GM12878 (cell line): ENCODE results near the gene HLA-A. TPM values are rescaled to one million over a fixed set of nuclear protein-coding genes. Genes with fewer than 3 reads are reported as not detected.

ENCODE experiments used
- ATAC-seq: fragments of 200-7000 bp; cut with Tn5 transposase; 3 replicates; pipeline ENCODE4 v1.9.1; 2020; ENCODE audit warnings: mild to moderate bottlenecking, moderate library complexity
- BruUV-seq: library from RNA; stranded (reverse); fragments of 400-500 nt; replicated peaks from 2 replicates; lab custom pipeline; 2021; lab: Mats Ljungman, UMichigan
- CTCF ChIA-PET: fragments of 300-600 bp; sonication (Branson Sonifier 250); formaldehyde crosslinking; extraction: SDS; loops from one replicate; lab custom pipeline; 2021; ENCODE audit warnings: inconsistent platforms; lab: Yijun Ruan, JAX
- POLR2A ChIA-PET: fragments of 350-600 bp; formaldehyde crosslinking; extraction: SDS; loops from one replicate; lab custom pipeline; 2021; ENCODE audit warnings: inconsistent platforms; lab: Charles Lee
- RAD21 ChIA-PET: fragments of 300-600 bp; sonication (Branson Sonifier 250); formaldehyde crosslinking; loops from one replicate; lab custom pipeline; 2023; ENCODE audit warnings: antibody characterized with exemption; ENCODE audit not compliant: unreplicated experiment; lab: Charles Lee
- SMC1A ChIA-PET: fragments of 300-600 bp; sonication (Branson Sonifier 250); formaldehyde crosslinking; loops from one replicate; lab custom pipeline; 2023; ENCODE audit not compliant: unreplicated experiment, uncharacterized antibody; lab: Charles Lee
- DNase-seq: peaks from one replicate; pipeline ENCODE4 v3.0.0-alpha.2; 2011; ENCODE audit warnings: low read depth, low spot score
- FAIRE-seq: peaks from 3 replicates; lab custom pipeline; 2011; peaks lifted over from hg19 to GRCh38; lab: Jason Lieb, UNC
- H2AFZ ChIP-seq: 2 replicates; pipeline ENCODE4 v1.6.0; 2011; ENCODE audit warnings: low read depth, low read length, control low read depth; ENCODE audit not compliant: control insufficient read depth
- H3K27ac ChIP-seq: 2 replicates; pipeline ENCODE4 v1.5.1; 2011; ENCODE audit warnings: control low read depth; ENCODE audit not compliant: control insufficient read depth, insufficient read depth
- H3K27me3 ChIP-seq, 2 experiments: replicated peaks in 1 of 2; 2 replicates each; pipeline versions ENCODE4 v1.6.0 to v1.6.1; 2011; ENCODE audit warnings: low read length in 1 of 2; ENCODE audit not compliant: control insufficient read depth in 2 of 2, insufficient read depth in 2 of 2
- H3K36me3 ChIP-seq, 2 experiments: 2 replicates each; pipeline ENCODE4 v1.5.1; 2011; ENCODE audit warnings: low read length in 1 of 2; ENCODE audit not compliant: control insufficient read depth in 2 of 2, insufficient read depth in 2 of 2
- H3K4me1 ChIP-seq: 2 replicates; pipeline ENCODE4 v1.6.1; 2011; ENCODE audit warnings: mild to moderate bottlenecking, low read length, moderate library complexity, mixed read lengths; ENCODE audit not compliant: control insufficient read depth, insufficient read depth
- H3K4me2 ChIP-seq: 2 replicates; pipeline ENCODE4 v1.6.0; 2011; ENCODE audit warnings: control low read depth; ENCODE audit not compliant: control insufficient read depth, insufficient read depth
- H3K4me3 ChIP-seq: fragments of 200-600 bp; sonication (generic); 2 replicates; pipeline ENCODE4 v1.5.1; 2016
- H3K79me2 ChIP-seq: 2 replicates; pipeline ENCODE4 v1.6.0; 2011; ENCODE audit warnings: low read length; ENCODE audit not compliant: control insufficient read depth, insufficient read depth
- H3K9ac ChIP-seq: 2 replicates; pipeline ENCODE4 v1.8.0; 2011; ENCODE audit warnings: low read length, control low read depth, mixed read lengths; ENCODE audit not compliant: control insufficient read depth, insufficient read depth
- H3K9me3 ChIP-seq: replicated peaks from 3 replicates; pipeline ENCODE4 v1.5.1; 2011; ENCODE audit warnings: mild to moderate bottlenecking, low read length; ENCODE audit not compliant: control insufficient read depth, insufficient read depth
- H4K20me1 ChIP-seq: 2 replicates; pipeline ENCODE4 v1.6.0; 2011; ENCODE audit not compliant: control insufficient read depth, insufficient read depth
- DPF2 ChIP-seq: fragments of 450-650 bp; IDR thresholded peaks from 2 replicates; pipeline ENCODE4 v1.6.1; 2017; ENCODE audit warnings: mild to moderate bottlenecking
- ESRRA ChIP-seq: IDR thresholded peaks from 2 replicates; pipeline ENCODE4 v1.6.1; 2012; ENCODE audit warnings: mild to moderate bottlenecking, low read length, improper control_type of control experiment
- FOXM1 ChIP-seq: IDR thresholded peaks from 2 replicates; pipeline ENCODE4 v1.6.1; 2012; ENCODE audit warnings: low read depth, mild to moderate bottlenecking, inconsistent platforms, low read length, moderate library complexity
- HDGF ChIP-seq: fragments of 450-650 bp; IDR thresholded peaks from 2 replicates; pipeline ENCODE4 v1.6.1; 2016; ENCODE audit warnings: antibody characterized with exemption
- KDM1A ChIP-seq: fragments of 200-600 bp; sonication (generic); IDR thresholded peaks from 2 replicates; pipeline ENCODE4 v1.6.1; 2016; ENCODE audit warnings: borderline replicate concordance
- MEF2B ChIP-seq: fragments of 450-650 bp; IDR thresholded peaks from 2 replicates; pipeline ENCODE4 v1.6.1; 2018; ENCODE audit warnings: mild to moderate bottlenecking, moderate library complexity; ENCODE audit not compliant: partially characterized antibody, poor library complexity, severe bottlenecking
- MYB ChIP-seq: fragments of 150-350 bp; IDR thresholded peaks from 2 replicates; pipeline ENCODE4 v1.6.1; 2014; ENCODE audit warnings: mild to moderate bottlenecking, low read depth, low read length, borderline replicate concordance
- RAD21 ChIP-seq: IDR thresholded peaks from 2 replicates; pipeline ENCODE4 v1.6.1; 2011; ENCODE audit warnings: mild to moderate bottlenecking, low read depth, low read length, moderate library complexity; ENCODE audit not compliant: insufficient read depth
- SP1 ChIP-seq: IDR thresholded peaks from one replicate; pipeline ENCODE4 v1.6.1; 2011; ENCODE audit warnings: low read depth, low read length
- SRF ChIP-seq, 2 experiments: IDR thresholded peaks; 2 replicates each; pipeline ENCODE4 v1.6.1; 2011; ENCODE audit warnings: low read depth in 2 of 2, low read length in 2 of 2, mild to moderate bottlenecking in 1 of 2, moderate library complexity in 1 of 2
- TBL1XR1 ChIP-seq: IDR thresholded peaks from 2 replicates; pipeline ENCODE4 v1.6.1; 2012; ENCODE audit warnings: low read depth, low read length, improper control_type of control experiment
- YY1 ChIP-seq: IDR thresholded peaks from 2 replicates; pipeline ENCODE4 v1.6.1; 2011; ENCODE audit warnings: low read depth, mild to moderate bottlenecking, low read length
- ZSCAN29 ChIP-seq: fragments of 450-650 bp; IDR thresholded peaks from 2 replicates; pipeline ENCODE4 v1.6.1; 2017; ENCODE audit warnings: mild to moderate bottlenecking, moderate library complexity
- WGBS: methylation state at CpG from one replicate; pipeline ENCODE4 v1.1.6; 2016; ENCODE audit warnings: low lambda C conversion rate; ENCODE audit not compliant: insufficient replicate concordance, insufficient coverage; ENCODE audit errors: missing lambda C conversion rate; 5-methylcytosine and 5-hydroxymethylcytosine counted together
- in situ Hi-C: fragments of 300-500 bp; cut with MboI; formaldehyde crosslinking; loops from 9 replicates; pipeline ENCODE4 v1.14.3; 2018; ENCODE audit warnings: mixed read lengths
- intact Hi-C: fragments of 100-400 bp; cut with micrococcal nuclease; formaldehyde crosslinking; loops from one replicate; pipeline ENCODE4 v1.14.2; 2022; ENCODE audit not compliant: unreplicated experiment
- polyA plus RNA-seq, 11 experiments: library from polyadenylated mRNA; depleted of rRNA in 4 of 11; unstranded in 6 of 11; stranded (reverse) in 5 of 11; fragments of >200 nt; fragmentation: Nextera tagmentation in 4 of 11; fragmentation: Illumina TruSeq in 1 of 11; extraction: Ambion mirVana in 4 of 11; extraction: Trizol in 1 of 11; gene quantifications; 1 replicate in 1 of 11; 2 replicates in 10 of 11; pipeline versions ENCODE4 v1.2.1 to v1.2.3, GENCODE V29; 2011 to 2016; ENCODE audit warnings: inconsistent platforms in 2 of 11, missing spikeins in 2 of 11, low read depth in 1 of 11
- total RNA-seq, 4 experiments: library from RNA; depleted of rRNA in 3 of 4; stranded (reverse); fragments of >200 nt in 3 of 4; fragmentation: Illumina TruSeq in 1 of 4; extraction: Trizol in 1 of 4; gene quantifications; 2 replicates each; pipeline versions ENCODE4 v1.2.1 to v1.2.3, GENCODE V29; 2013 to 2021
- TF ChIP-seq, protein P1 (sequence below): fragments of 450-650 bp; IDR thresholded peaks from 2 replicates; pipeline ENCODE4 v1.6.1; 2017; ENCODE audit warnings: borderline replicate concordance
- TF ChIP-seq, protein P2 (sequence below): fragments of 450-650 bp; IDR thresholded peaks from 2 replicates; pipeline ENCODE4 v1.6.1; 2014; ENCODE audit warnings: mild to moderate bottlenecking

Gene HLA-A
- total and polyA plus RNA-seq, 10 of the 15 experiments (the other 5 are each of a cell fraction or from before 2014, with no cell fraction given): 129 to 1,155 (median 749) TPM

DNA sequence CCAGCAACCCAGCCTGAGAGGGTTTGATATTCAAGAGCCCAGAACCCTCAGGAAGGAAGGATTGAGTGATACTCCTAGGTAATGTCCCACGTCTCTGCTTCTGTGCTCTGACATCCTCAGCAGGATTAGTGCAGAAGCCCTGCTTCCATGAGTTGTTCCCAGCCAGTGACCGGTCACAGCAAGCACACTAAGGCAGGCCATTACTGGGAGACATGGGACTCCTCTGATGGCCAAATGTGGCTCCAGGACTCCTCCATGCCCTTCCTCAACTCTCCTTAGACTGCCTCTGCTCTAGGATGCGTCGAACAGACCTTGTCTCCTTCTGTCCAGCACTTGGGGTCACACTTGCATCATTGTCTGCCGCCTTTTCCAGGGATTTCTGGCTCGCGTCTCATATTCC, 7.6 kb downstream of the HLA-A start (continued):
- TF ChIP-seq ESRRA (no peak), SP1 (no peak)

DNA sequence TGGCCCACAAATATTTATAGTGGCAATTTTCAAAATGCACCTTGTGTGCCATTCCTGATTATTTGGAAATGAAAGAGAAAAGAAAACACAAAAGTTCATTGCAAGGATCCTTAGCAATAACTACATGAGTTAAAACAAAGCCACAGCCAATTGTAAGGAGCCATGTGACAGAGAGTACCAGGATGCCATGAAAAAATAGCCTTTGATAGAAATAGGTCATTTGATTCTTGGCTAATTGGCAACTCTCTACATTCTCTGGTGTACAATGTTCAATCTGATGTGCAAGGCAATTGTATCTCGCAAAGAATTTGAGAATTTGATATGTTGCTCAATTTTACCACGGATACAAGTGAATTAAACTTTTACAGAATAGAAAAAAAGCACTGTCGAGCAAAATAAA, 9.6 kb downstream of the HLA-A start:
- no peak overlapping the region for H2AFZ ChIP-seq
- BruUV-seq: no TSS peak
- no peaks in the 10 kb centered on the region for H3K4me1 ChIP-seq
- no peaks in the 10 kb centered on the region for H3K27me3 ChIP-seq
- no peaks in the 10 kb centered on the region for H3K79me2 ChIP-seq
- H3K9ac ChIP-seq: no peak overlapping the region
- RAD21 ChIA-PET: no interaction called here
- 77% methylated on average over 3 of the region's 3 CpGs for WGBS
- intact Hi-C loops: no loop called here
- SMC1A ChIA-PET: interaction anchor here (1.0 to 2.2 kb wide), 4 partner anchors 13 to 73 kb away, joined by 3 to 9 read pairs (median 4); no protein-coding TSS in a partner anchor
- no peak for TF ChIP-seq FOXM1
- no peak for TF ChIP-seq ZSCAN29
- no peak for TF ChIP-seq MEF2B
- no peak for TF ChIP-seq YY1
- TF ChIP-seq, all 136 proteins: peak for 0
- H3K4me2 ChIP-seq: no peak overlapping the region
- peaks cover 0 to 9% of the 10 kb centered on the region in 2 experiments; a peak in 3 of 4 replicates for H3K36me3 ChIP-seq
- no peak overlapping the region for H3K4me3 ChIP-seq
- no peak for FAIRE-seq
- ATAC-seq: no peak
- POLR2A ChIA-PET: interaction anchor here (2.1 kb wide), 1 partner anchor 13 kb away, joined by 8 read pairs; no protein-coding TSS in a partner anchor
- H3K9me3 ChIP-seq: no peaks in the 10 kb centered on the region
- CTCF ChIA-PET: interaction anchor here (1.1 to 1.7 kb wide), 3 partner anchors 13 to 23 kb away, joined by 3 to 8 read pairs (median 5); no protein-coding TSS in a partner anchor
- in situ Hi-C loops: no loop called here
- H3K27ac ChIP-seq: no peak overlapping the region
- no peak for DNase-seq
- H4K20me1 ChIP-seq: no peaks in the 10 kb centered on the region

DNA sequence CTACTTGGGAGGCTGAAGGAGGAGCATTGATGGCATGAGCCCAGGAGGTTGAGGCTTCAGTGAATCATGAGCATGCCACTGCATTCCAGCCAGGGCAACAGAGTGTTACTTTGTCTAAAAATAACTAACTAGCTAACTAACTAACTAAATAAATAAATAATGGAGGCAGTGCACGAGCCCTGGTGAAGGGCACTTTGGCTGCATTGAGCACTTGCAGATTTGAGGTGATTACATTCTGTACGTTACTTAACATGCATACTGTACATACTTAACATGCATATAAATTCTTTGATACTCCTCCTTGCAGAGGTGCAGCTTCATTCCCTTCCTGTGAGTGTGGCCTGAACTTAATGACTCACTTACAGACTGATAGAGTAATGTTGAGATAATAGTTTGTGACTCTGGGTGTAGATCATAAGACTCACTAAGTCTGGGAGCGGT, 10.7 kb downstream of the HLA-A start:
- POLR2A ChIA-PET: interaction anchor here (2.1 kb wide), 1 partner anchor 12 kb away, joined by 8 read pairs; no protein-coding TSS in a partner anchor
- WGBS: 93% methylated on average over 3 of the region's 3 CpGs
- RAD21 ChIA-PET: no interaction called here
- TF ChIP-seq SRF (IDR thresholded peaks at IDR 0.05; ENCODE audit: low read depth in 2 of 2, low read length in 2 of 2): no peak
- no peak for TF ChIP-seq HDGF
- TF ChIP-seq, protein P1, sequence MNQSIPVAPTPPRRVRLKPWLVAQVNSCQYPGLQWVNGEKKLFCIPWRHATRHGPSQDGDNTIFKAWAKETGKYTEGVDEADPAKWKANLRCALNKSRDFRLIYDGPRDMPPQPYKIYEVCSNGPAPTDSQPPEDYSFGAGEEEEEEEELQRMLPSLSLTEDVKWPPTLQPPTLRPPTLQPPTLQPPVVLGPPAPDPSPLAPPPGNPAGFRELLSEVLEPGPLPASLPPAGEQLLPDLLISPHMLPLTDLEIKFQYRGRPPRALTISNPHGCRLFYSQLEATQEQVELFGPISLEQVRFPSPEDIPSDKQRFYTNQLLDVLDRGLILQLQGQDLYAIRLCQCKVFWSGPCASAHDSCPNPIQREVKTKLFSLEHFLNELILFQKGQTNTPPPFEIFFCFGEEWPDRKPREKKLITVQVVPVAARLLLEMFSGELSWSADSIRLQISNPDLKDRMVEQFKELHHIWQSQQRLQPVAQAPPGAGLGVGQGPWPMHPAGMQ: no peak
- no peak for TF ChIP-seq MYB
- no peak for TF ChIP-seq TBL1XR1
- TF ChIP-seq, protein P2, sequence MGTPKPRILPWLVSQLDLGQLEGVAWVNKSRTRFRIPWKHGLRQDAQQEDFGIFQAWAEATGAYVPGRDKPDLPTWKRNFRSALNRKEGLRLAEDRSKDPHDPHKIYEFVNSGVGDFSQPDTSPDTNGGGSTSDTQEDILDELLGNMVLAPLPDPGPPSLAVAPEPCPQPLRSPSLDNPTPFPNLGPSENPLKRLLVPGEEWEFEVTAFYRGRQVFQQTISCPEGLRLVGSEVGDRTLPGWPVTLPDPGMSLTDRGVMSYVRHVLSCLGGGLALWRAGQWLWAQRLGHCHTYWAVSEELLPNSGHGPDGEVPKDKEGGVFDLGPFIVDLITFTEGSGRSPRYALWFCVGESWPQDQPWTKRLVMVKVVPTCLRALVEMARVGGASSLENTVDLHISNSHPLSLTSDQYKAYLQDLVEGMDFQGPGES: no peak
- no peak for TF ChIP-seq DPF2
- no peak for TF ChIP-seq RAD21
- no peak for TF ChIP-seq KDM1A

More for the DNA sequence above, 10.7 kb downstream of the HLA-A start:
- Histone ChIP-seq H4K20me1 (no peaks in the 10 kb centered on the region), H3K79me2 (no peaks in the 10 kb centered on the region), H3K4me3 (no peak overlapping the region), H3K27ac (no peak overlapping the region), H3K4me2 (no peak overlapping the region), H3K9me3 (no peaks in the 10 kb centered on the region), H2AFZ (no peak overlapping the region), H3K27me3 (no peaks in the 10 kb centered on the region), H3K36me3 (no peaks in the 10 kb centered on the region; a peak in 1 of 4 replicates), H3K4me1 (no peaks in the 10 kb centered on the region), H3K9ac (no peak overlapping the region)
- DNase-seq: no peak
- intact Hi-C loops (no loop called here), in situ Hi-C loops (no loop called here)
- no TSS peak for BruUV-seq
- ChIA-PET SMC1A (interaction anchor here (0.8 to 2.2 kb wide), 5 partner anchors 12 to 105 kb away, joined by 3 to 9 read pairs (median 3); no protein-coding TSS in a partner anchor), CTCF (interaction anchor here (1.1 to 1.7 kb wide), 3 partner anchors 12 to 22 kb away, joined by 3 to 8 read pairs (median 5); no protein-coding TSS in a partner anchor)
- no peak for FAIRE-seq
- no peak for ATAC-seq
